ENCODE measurements around the gene ZPBP.

ZPBP gene

GRCh38 chr7:50037086-50037485 lies 56.0 kb downstream of the ZPBP start:
- no peak for DNase-seq

- no peak for DNase-seq
Measured at GRCh38 chr7:50022991-50023390, 70.1 kb downstream of the ZPBP start.

GRCh38 chr7:50022451-50022850 lies 70.6 kb downstream of the ZPBP start:
- no peak for DNase-seq

- no peak for DNase-seq
Measured at GRCh38 chr7:49995681-49996080, 97.4 kb downstream of the ZPBP start.

GRCh38 chr7:49986191-49986590 lies 106.9 kb downstream of the ZPBP start:
- no peak for DNase-seq

GRCh38 chr7:49980465-49980864 lies 112.6 kb downstream of the ZPBP start:
- no peak for DNase-seq

- DNase-seq = no peak
Measured at GRCh38 chr7:49976238-49976637, 116.8 kb downstream of the ZPBP start.

- no peak for DNase-seq
Measured at GRCh38 chr7:49974035-49974434, 119.0 kb downstream of the ZPBP start.

GRCh38 chr7:49937608-49938007 lies 155.4 kb downstream of the ZPBP start:
- DNase-seq = no peak

- DNase-seq = no peak
Measured at GRCh38 chr7:49931627-49932026, 161.4 kb downstream of the ZPBP start.

- DNase-seq = no peak
Measured at GRCh38 chr7:49928787-49929186, 164.3 kb downstream of the ZPBP start.

- DNase-seq = no peak
Measured at GRCh38 chr7:49927631-49928030, 165.4 kb downstream of the ZPBP start.

GRCh38 chr7:49926720-49927119 lies 166.3 kb downstream of the ZPBP start:
- DNase-seq = no peak

- no peak for DNase-seq
Measured at GRCh38 chr7:49911909-49912308, 181.1 kb downstream of the ZPBP start.

- no peak for DNase-seq
Measured at GRCh38 chr7:49894543-49894942, 198.5 kb downstream of the ZPBP start.

- DNase-seq = no peak
Measured at GRCh38 chr7:49893131-49893530, 199.9 kb downstream of the ZPBP start.

GRCh38 chr7:49892481-49892880 lies 200.6 kb downstream of the ZPBP start:
- DNase-seq = no peak
